Fibroblast of skin of left quadriceps (primary cell): ENCODE results near the gene EPHA2.

ENCODE experiments used
- DNase-seq, 2 experiments: peaks; one replicate each; pipeline ENCODE4 v3.0.0-alpha.2; 2013; ENCODE audit warnings: low read depth in 2 of 2

EPHA2 gene

DNA sequence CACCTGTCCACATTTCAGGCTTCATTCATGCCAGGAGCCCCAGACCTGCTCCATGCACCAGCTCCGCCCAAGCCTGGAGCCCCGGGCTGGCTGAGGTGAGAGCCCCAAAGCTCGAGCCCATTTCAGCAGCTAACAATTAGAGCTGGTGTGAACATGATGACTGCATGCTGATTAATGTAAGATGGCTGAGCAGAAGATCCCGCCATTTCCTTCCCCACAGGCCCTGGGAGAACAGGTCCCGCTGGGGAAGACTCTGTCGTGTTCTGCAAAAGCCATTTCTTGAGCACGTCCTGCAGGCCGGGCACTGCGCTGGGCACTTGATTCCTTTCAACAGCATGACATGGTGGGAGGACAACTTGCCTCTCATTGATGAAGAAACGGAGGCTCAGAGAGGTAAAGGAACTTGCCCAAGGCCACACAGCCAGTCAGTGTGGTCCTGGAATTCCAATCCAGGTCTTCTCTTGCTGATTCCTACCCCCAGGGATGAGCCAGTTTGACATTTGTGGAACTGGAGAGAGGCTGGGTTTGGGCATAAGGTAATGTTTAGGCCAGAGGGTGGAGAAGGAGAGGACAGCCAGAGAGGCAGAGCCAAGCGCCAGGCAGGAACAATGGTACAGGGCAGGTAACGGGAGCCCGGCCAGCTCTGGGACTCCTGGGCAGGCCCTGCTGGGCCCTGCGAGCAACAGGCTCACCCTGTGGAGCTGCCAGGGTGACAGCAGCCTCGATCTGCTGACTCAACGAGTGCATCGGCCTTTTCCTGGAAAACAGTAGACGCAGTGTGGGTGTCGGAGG is 28.1 kb upstream of the EPHA2 start:
- no peak for DNase-seq

DNA sequence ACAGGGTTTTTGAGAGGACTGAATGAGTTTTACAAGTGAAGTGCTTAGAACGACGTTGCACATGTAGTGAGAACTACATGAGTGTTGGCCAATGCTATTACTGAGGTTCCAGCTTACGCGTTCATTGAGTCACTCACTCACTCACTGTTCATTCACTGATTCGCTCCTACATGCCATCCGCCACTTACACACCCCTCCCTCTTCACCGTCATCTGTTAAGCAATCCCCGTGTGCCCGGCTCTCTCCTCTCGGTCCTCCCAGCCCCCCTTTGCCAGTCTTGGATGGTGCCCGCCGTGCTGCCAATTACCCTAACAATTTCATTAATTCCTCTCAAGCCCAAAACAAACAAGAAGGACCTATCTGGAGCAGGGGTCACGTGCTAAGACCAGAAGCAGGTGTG is 27.3 kb upstream of the EPHA2 start:
- DNase-seq, result peak in 1 of 2 experiments; percentile 26

GRCh38 chr1:16181887-16182719 is 26.2 kb upstream of the EPHA2 start:
- peak; percentile 64 to 66 for DNase-seq

DNA sequence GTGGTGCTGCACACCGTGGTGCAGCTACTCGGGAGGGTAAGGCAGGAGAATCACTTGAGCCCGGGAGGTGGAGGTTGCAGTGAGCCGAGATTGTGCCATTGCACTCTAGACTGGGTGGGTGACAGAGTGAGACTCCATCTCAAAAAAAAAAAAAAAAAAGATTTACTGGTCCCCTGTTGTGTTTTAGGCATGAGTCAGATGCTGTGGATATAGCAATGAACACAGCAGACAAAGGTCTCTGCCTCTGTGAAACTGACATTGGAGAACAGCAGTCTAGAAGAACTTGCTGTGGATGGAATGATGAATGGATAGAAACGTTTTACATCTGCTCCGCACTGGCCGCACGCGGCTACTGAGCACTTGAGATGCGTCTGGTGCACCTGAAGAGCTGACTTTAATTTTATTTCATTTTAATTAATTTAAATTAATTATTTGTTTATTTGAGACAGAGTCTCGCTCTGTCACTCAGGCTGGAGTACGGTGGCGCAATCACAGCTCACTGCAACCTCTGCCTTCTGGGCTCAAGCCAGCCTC is 24.5 kb upstream of the EPHA2 start:
- peak in 1 of 2 experiments; percentile 14 for DNase-seq

DNA sequence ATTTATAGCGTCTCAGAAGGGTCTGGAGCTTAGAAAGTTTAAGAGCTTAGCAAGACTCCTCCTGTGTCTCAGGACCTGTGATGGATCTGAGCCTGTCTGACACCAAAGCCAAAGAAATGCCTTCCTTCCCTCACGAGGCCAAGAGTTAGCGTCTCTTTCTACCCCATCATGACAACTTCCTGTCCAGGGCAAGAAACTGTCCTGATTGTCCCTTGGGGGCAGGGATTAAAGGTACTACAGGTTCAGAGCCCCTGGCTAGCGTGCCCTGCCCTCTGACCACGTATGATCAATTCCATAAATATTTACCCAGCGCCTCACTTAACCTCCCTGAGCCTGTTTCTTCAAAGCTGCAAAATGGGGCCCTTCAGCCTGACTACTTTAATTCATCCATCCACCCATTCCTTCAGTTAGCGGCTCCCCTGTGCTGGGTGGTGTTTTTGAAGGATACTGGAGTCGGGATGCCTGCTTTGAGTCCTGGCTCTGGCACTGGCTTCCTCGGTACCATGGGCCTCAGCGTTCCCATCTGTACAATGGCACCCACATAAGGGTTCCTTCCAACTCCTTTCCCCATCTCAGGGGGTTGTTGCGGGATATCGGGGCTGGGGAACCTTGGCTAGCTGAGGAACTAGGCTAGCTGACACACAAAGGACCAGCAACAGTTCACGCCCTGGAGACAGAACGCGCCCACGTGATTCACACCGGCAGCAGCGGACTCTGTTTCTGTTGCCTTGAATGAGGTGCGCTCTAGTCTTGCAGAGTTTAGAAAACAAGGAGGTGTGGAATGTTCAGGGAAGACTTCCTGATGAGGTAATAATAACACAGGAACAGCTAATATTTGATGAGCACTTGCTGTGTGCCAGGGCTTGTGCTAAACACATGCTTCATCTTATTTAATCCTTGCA is 23.0 kb upstream of the EPHA2 start:
- no peak for DNase-seq

GRCh38 chr1:16177306-16177705 is 21.4 kb upstream of the EPHA2 start:
- DNase-seq, result no peak

GRCh38 chr1:16176653-16177052 is 20.8 kb upstream of the EPHA2 start:
- no peak for DNase-seq

- DNase-seq, result peak; percentile 81 to 84
These were observed 20.0 kb upstream of the EPHA2 start for GRCh38 chr1:16175610-16176553.

- no peak for DNase-seq
These were observed 19.2 kb upstream of the EPHA2 start for GRCh38 chr1:16174886-16175598.

GRCh38 chr1:16174261-16174868 is 18.5 kb upstream of the EPHA2 start:
- DNase-seq, result no peak

- DNase-seq, result peak in 1 of 2 experiments; percentile 24
These were observed 17.8 kb upstream of the EPHA2 start for GRCh38 chr1:16173447-16174260.

GRCh38 chr1:16172964-16173446 is 17.1 kb upstream of the EPHA2 start:
- DNase-seq, result no peak

DNA sequence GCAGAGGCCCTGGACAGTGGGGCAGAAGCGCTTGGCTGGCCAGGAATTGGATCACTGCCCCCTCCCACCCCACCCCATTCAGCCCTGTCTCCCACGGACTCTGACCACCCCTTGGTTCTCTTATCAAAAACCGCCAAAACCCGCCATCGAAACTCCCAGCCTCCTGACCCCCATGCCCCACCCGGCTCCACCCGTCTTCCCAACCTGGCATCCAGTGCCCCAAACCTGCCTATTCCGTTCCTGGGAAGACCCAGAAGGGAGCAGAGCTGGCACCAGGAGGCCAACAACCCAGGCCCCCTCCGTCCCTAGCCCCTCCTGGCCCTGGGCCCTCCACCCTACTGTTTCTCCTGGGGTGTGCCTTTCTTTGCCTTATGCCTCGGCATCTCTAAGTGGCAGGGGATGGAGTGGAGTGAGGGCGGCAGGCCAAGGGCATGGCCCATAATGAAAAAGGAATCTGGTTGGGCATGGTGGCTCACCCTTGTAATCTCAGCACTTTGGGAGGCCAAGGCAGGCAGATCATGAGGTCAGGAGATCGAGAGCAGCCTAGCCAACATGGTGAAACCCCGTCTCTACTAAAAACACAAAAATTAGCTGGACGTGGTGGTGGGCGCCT is 16.5 kb upstream of the EPHA2 start:
- no peak for DNase-seq

DNA sequence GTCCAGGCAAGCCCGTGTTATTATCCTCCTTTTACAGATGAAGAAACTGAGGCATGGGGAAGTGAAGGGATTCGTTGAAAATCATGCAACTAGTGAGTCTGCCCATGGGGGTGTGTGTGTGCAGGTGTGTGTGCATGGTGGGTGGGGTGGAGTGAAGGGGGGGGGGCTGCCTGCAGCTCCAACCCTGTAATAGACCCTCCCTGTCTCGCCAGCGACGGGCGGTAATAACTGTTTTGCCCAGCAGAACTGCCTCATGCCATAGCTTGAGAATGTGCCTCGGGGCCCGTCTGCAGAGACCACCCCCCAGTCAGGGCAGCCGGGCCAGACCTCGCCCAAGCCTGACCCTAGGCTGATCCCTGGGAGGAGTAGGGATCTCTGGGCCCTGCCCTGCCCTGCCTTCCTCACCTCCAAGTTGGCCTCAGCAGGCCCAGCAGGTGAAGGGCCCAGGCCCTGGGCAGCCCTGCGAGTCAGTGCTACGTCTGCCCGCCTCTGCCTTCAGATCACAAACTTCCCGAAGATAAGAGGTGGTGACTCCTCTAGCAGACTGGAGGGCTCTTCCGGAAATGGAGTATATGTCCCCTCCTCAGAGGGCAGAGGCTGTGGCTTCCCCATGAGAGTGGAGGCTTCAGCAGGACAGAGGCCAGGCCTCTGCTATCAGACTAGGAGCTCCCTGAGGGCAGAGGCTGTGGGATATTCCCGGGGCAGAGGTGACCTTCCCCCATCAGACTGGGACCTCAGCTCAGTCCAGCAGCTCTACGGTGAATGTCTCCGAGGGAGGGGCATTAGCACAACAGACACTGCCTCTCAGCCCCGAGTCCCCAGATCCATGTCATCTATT is 15.7 kb upstream of the EPHA2 start:
- DNase-seq, result no peak

GRCh38 chr1:16170283-16170673 is 14.4 kb upstream of the EPHA2 start:
- DNase-seq, result no peak

DNA sequence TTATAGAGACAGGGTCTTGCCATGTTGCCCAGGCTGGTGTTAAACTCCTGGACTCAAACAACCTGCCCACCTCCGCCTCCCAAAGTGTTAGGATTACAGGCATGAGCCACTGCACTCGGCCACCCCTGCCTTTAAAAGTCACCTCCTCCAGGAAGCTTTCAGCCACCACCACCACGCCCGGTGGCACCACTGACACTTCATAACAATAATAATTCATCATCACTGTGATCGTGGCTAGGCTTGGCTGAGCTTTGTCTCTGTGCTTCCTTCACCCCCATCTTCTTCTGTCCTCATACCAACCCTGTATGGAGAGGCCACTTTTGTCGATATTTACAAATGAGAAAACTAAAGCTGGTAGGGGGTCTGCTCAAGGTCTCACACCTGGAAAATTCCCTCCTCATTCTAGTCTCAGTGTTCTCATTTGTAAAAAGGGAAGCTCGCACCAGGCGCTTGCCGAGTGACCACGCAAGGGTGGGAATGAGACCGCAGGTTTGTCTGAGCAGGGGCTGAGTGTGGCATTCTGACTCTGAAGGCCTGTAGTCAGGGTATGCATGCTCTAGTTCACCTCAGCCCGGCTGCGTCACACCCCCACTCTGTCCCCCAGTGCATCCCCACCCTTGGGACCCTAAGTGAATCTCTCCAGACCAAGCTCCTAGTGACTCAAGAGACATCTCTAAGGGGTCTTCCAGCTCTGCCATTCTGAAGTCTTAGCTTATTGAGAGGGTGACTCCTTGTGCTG is 12.9 kb upstream of the EPHA2 start:
- DNase-seq, result no peak
